Memory B cell (primary cell): Measurements from ENCODE around the gene ARHGAP24.

ENCODE experiments used
- ATAC-seq: fragments of 150-1000 bp; cut with Tn5 transposase; 2 replicates; pipeline ENCODE4 v1.10.0; 2021; ENCODE audit warnings: low read depth, mild to moderate bottlenecking, moderate library complexity
- DNase-seq, 2 donors: peaks; one replicate each; pipeline ENCODE4 v3.0.0; 2022; ENCODE audit warnings: low spot score in 2 of 2
- H3K27ac Mint-ChIP-seq: one replicate; pipeline ENCODE4 v1.8.0; 2022; ENCODE audit warnings: mild to moderate bottlenecking, moderate library complexity, mixed read lengths
- H3K27me3 Mint-ChIP-seq: one replicate; pipeline ENCODE4 v1.8.0; 2022; ENCODE audit warnings: mixed read lengths
- H3K36me3 Mint-ChIP-seq: one replicate; pipeline ENCODE4 v1.8.0; 2022; ENCODE audit warnings: mild to moderate bottlenecking, mixed read lengths
- H3K4me1 Mint-ChIP-seq: one replicate; pipeline ENCODE4 v1.8.0; 2022; ENCODE audit warnings: mixed read lengths
- H3K4me3 Mint-ChIP-seq: one replicate; pipeline ENCODE4 v1.8.0; 2022; ENCODE audit warnings: mild to moderate bottlenecking, moderate library complexity, mixed read lengths
- H3K9me3 Mint-ChIP-seq: one replicate; pipeline ENCODE4 v1.8.0; 2022; ENCODE audit warnings: mixed read lengths

ARHGAP24 gene

GRCh38 chr4:85598936-85599335 is 124.0 kb downstream of the ARHGAP24 start:
- no peak for DNase-seq
- Mint-ChIP-seq H3K36me3 (peaks cover 11% of the 10 kb centered on the region), H3K4me1 (peaks cover 22% of the 10 kb centered on the region), H3K27ac (peak overlapping the region; percentile 45), H3K4me3 (no peak overlapping the region), H3K27me3 (no peaks in the 10 kb centered on the region), H3K9me3 (peaks cover 1% of the 10 kb centered on the region)
- no peak for ATAC-seq

GRCh38 chr4:85600501-85600900 is 125.6 kb downstream of the ARHGAP24 start:
- no peak for DNase-seq
- peak overlapping the region; percentile 1 for H3K27ac Mint-ChIP-seq
- H3K27me3 Mint-ChIP-seq = no peaks in the 10 kb centered on the region
- no peak for ATAC-seq
- H3K4me3 Mint-ChIP-seq = no peak overlapping the region
- H3K36me3 Mint-ChIP-seq = peaks cover 7% of the 10 kb centered on the region
- H3K4me1 Mint-ChIP-seq = peaks cover 18% of the 10 kb centered on the region
- peaks cover 1% of the 10 kb centered on the region for H3K9me3 Mint-ChIP-seq

GRCh38 chr4:85603437-85604336 is 128.7 kb downstream of the ARHGAP24 start:
- Mint-ChIP-seq H3K9me3 (peaks cover 1% of the 10 kb centered on the region), H3K4me3 (no peak overlapping the region), H3K4me1 (peaks cover 30% of the 10 kb centered on the region), H3K27ac (peak overlapping the region; percentile 84), H3K27me3 (no peaks in the 10 kb centered on the region), H3K36me3 (peaks cover 10% of the 10 kb centered on the region)
- ATAC-seq (peak; percentile 26), DNase-seq (no peak)

DNA sequence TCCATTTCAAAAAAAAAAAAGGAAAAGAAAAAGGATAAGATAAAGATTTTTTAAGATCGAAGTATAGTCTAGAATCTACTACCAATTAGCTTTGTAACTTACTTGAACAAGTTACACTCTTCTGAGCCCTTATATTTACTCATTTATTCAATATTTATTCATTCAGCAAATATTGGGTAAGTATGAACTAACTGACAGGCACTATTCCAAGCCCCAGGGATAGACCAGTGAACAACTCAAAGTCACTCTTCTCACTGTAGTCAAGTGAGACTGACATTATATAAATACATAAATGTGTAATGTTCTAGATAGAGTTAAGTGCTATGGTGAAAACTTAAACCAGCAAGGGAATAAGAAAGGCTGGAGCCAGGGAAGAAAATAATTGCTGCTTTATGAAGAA is 131.6 kb downstream of the ARHGAP24 start:
- Mint-ChIP-seq H3K9me3 (peaks cover 1% of the 10 kb centered on the region), H3K27me3 (no peaks in the 10 kb centered on the region), H3K27ac (peak overlapping the region; percentile 99), H3K4me1 (peaks cover 28% of the 10 kb centered on the region), H3K36me3 (peaks cover 10% of the 10 kb centered on the region), H3K4me3 (no peak overlapping the region)
- DNase-seq (no peak), ATAC-seq (no peak)

- H3K27me3 Mint-ChIP-seq = no peaks in the 10 kb centered on the region
- H3K4me1 Mint-ChIP-seq = peaks cover 30% of the 10 kb centered on the region
- H3K27ac Mint-ChIP-seq = peak overlapping the region; percentile 99
- peaks cover 10% of the 10 kb centered on the region for H3K36me3 Mint-ChIP-seq
- peaks cover 1% of the 10 kb centered on the region for H3K9me3 Mint-ChIP-seq
- peak; percentile 93 for ATAC-seq
- H3K4me3 Mint-ChIP-seq = peak overlapping the region; percentile 80
- DNase-seq = peak; percentile 64 to 69
Observed at GRCh38 chr4:85607624-85608023, 132.7 kb downstream of the ARHGAP24 start.

- Mint-ChIP-seq H3K27ac (peak overlapping the region; percentile 87), H3K4me3 (no peak overlapping the region), H3K27me3 (no peaks in the 10 kb centered on the region), H3K4me1 (peaks cover 23% of the 10 kb centered on the region), H3K36me3 (peaks cover 13% of the 10 kb centered on the region), H3K9me3 (peaks cover 1% of the 10 kb centered on the region)
- peak; percentile 18 for ATAC-seq
- no peak for DNase-seq
Observed at GRCh38 chr4:85610450-85610849, 135.5 kb downstream of the ARHGAP24 start.

- peaks cover 1% of the 10 kb centered on the region for H3K9me3 Mint-ChIP-seq
- H3K4me1 Mint-ChIP-seq = peaks cover 22% of the 10 kb centered on the region
- H3K27me3 Mint-ChIP-seq = no peaks in the 10 kb centered on the region
- H3K27ac Mint-ChIP-seq = peak overlapping the region; percentile 72
- ATAC-seq (no peak), DNase-seq (no peak)
- H3K36me3 Mint-ChIP-seq = peaks cover 8% of the 10 kb centered on the region
- H3K4me3 Mint-ChIP-seq = no peak overlapping the region
Observed at GRCh38 chr4:85611661-85612060, 136.7 kb downstream of the ARHGAP24 start.

- ATAC-seq (no peak), DNase-seq (no peak)
- Mint-ChIP-seq H3K27ac (no peak overlapping the region), H3K36me3 (peaks cover 12% of the 10 kb centered on the region), H3K4me3 (no peak overlapping the region), H3K4me1 (peaks cover 11% of the 10 kb centered on the region), H3K9me3 (peaks cover 1% of the 10 kb centered on the region), H3K27me3 (no peaks in the 10 kb centered on the region)
Observed at GRCh38 chr4:85613901-85614300, 139.0 kb downstream of the ARHGAP24 start.

GRCh38 chr4:85615952-85616351 is 141.0 kb downstream of the ARHGAP24 start:
- H3K36me3 Mint-ChIP-seq = peaks cover 12% of the 10 kb centered on the region
- DNase-seq (no peak), ATAC-seq (no peak)
- H3K4me3 Mint-ChIP-seq = no peak overlapping the region
- peaks cover 6% of the 10 kb centered on the region for H3K4me1 Mint-ChIP-seq
- H3K27me3 Mint-ChIP-seq = no peaks in the 10 kb centered on the region
- no peak overlapping the region for H3K27ac Mint-ChIP-seq
- no peaks in the 10 kb centered on the region for H3K9me3 Mint-ChIP-seq

- Mint-ChIP-seq H3K27ac (no peak overlapping the region), H3K4me1 (peaks cover 4% of the 10 kb centered on the region), H3K27me3 (no peaks in the 10 kb centered on the region), H3K9me3 (no peaks in the 10 kb centered on the region), H3K4me3 (no peak overlapping the region), H3K36me3 (peaks cover 14% of the 10 kb centered on the region)
- DNase-seq = no peak
- no peak for ATAC-seq
Observed at GRCh38 chr4:85617202-85617601, 142.3 kb downstream of the ARHGAP24 start.

DNA sequence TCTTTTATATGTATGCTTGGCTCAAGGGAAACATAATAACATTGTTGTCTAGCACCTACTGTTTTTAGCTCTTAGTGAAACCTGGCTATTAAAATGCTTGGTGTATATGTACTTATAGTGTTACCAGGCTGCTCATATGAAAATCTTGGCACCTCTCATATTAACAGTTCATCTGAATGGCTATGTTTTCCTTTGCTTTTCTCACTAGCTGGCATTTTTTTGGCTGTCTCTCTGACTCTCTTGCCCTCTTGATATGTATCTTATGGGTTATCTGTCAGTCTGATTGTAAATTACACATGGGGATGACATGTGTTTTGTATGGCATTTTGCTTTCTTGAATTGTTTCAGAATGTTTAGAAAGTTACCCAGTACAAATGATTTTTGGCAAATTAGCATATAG is 158.0 kb downstream of the ARHGAP24 start:
- Mint-ChIP-seq H3K4me3 (no peak overlapping the region), H3K27ac (no peak overlapping the region), H3K4me1 (peaks cover 21% of the 10 kb centered on the region), H3K27me3 (no peaks in the 10 kb centered on the region), H3K9me3 (peaks cover 5% of the 10 kb centered on the region), H3K36me3 (peaks cover 36% of the 10 kb centered on the region)
- ATAC-seq (no peak), DNase-seq (no peak)

DNA sequence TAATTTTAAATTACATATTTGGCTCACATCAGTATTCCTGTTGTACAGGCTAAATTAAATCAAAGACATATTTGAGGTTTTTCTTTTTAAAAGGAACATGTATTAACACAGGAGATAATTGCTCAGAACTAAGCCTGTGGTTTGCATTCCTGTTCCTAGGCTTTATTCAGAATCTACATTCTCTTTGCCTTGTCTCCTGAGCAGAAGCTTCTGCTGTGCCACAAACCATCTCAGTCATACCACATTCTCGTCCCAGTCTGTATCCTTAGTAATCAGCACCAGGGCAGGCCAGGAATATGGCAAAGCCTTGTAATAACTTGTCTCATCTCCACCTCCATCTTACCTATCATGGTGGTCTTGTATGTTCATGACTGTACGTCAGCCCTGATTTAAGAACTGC is 162.8 kb downstream of the ARHGAP24 start:
- Mint-ChIP-seq H3K27me3 (no peaks in the 10 kb centered on the region), H3K9me3 (no peaks in the 10 kb centered on the region), H3K36me3 (peaks cover 22% of the 10 kb centered on the region), H3K27ac (no peak overlapping the region), H3K4me3 (no peak overlapping the region), H3K4me1 (peaks cover 27% of the 10 kb centered on the region)
- ATAC-seq = no peak
- DNase-seq = no peak

DNA sequence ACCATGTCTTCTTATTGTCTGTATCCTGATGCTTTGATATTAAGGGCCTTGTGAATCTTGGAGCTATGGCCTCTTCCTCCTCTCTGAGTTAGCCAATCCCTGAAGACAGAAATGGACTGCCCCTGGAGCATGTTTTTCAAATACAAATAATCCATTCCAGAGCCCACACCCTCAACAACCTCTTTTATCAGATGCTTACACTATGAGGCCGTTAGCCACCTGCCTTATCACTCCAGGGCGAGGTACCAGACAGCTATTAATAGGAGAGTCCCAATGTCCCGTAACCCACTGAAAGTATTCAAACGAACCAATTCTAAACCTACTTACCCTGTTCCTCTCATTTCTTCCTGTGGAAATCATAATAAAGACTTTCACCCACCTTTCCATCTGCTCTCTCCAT is 165.0 kb downstream of the ARHGAP24 start:
- ATAC-seq = no peak
- H3K4me1 Mint-ChIP-seq = peaks cover 31% of the 10 kb centered on the region
- H3K27me3 Mint-ChIP-seq = no peaks in the 10 kb centered on the region
- H3K36me3 Mint-ChIP-seq = peaks cover 19% of the 10 kb centered on the region
- H3K4me3 Mint-ChIP-seq = no peak overlapping the region
- no peak for DNase-seq
- peak overlapping the region; percentile 48 for H3K27ac Mint-ChIP-seq
- no peaks in the 10 kb centered on the region for H3K9me3 Mint-ChIP-seq

DNA sequence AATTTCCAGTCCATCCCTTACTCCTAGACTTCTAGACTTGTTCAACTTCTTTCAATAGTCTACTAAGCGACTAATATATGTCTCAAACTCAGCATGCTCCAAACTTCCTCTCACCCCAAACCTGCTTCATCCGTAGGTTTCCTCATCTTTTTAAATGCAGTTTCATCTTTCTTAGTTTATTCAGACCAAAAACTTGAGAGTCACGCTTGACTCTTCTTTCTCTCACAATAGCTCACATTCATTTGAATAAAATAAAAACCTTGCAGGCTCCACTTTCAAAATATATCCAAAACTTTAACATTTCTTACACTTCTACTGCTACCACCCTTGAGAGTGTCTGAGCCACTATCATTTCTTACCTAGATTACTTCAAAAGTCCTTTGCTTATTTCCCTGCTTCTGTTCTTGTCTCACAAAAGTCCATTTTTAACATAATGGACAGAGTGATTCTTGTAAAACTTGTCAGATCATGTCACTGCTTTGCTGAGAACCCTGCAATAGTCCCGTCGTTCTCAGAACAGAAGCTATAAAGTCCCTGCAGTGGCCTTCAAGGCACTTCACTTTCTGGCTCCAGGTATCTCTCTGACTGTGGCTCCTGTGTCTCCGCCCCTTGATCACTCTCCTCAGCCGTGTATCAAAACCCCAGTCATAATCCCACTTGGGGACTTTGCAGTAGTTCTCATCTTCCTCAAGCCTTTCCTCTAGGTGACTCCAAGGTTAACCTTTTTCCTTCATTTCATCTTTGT is 167.6 kb downstream of the ARHGAP24 start:
- H3K27me3 Mint-ChIP-seq = no peaks in the 10 kb centered on the region
- H3K9me3 Mint-ChIP-seq = peaks cover 2% of the 10 kb centered on the region
- peak overlapping the region; percentile 30 for H3K4me3 Mint-ChIP-seq
- peaks cover 31% of the 10 kb centered on the region for H3K4me1 Mint-ChIP-seq
- peak overlapping the region; percentile 56 for H3K27ac Mint-ChIP-seq
- ATAC-seq (peak; percentile 39), DNase-seq (no peak)
- peaks cover 18% of the 10 kb centered on the region for H3K36me3 Mint-ChIP-seq
